Measurements from ENCODE around the gene GALE.
"Not testable (repeated sequence)": the region's sequence is repeated elsewhere in the genome, so short reads cannot be mapped to it uniquely, and the experiment has no call there.

GALE gene

DNA sequence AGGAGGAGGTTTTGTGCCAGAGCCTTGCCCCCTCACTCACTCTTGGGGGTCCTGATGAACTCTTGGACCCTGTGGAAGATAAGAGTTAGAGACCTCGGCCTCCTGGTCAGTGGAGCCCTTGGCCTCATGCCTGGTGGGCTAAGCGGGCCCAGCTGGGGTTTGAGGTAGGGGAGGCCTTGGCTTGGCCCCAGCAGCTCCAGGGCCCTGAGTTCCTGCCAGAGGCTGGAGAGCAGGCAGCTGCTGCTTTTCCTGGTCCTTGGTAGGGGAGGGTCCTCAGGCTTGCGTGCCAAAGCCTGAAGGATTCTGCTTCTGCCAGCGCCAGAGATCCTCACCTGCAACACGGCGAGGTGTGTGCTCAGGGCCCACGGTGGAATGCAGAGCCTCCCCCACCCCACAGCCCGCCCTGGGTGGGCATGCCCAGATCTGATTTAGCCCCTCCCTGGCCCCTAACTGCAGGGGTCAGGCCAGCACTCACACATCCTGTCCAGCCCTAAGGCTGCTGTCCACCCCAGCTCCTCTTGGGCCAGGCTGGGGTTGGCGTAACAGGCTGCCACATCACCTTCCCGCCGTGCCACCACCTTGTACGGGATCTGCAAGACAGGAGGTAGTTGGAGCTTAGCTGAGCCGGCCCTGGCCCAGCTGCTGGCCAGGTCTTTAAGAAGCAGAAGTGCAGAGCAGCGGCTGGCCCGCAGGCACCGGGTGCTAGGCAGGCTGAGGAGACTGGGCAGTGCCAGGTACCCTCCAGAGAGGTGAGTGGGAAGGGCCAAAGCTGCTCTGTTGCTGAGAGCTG lies 4.7 kb downstream of the GALE start:
- Histone ChIP-seq H3K9ac (ENCODE audit: low read depth, low read length, poor library complexity) (no peak overlapping the region), H3K23ac (ENCODE audit: low read depth, low read length, poor library complexity) (no peak overlapping the region), H4K91ac (ENCODE audit: low read depth, low read length, poor library complexity) (no peak overlapping the region), H2BK12ac (ENCODE audit: low read length) (no peak overlapping the region), H3K4ac (ENCODE audit: low read length) (no peak overlapping the region), H2AFZ (ENCODE audit: low read length) (no peak overlapping the region), H3K9me3 (replicated peaks in 1 of 2; ENCODE audit: control insufficient read depth in 2 of 2, insufficient read depth in 1 of 2, low read depth in 1 of 2, low read length in 2 of 2) (no peaks in the 10 kb centered on the region), H2BK15ac (ENCODE audit: low read length) (no peak overlapping the region), H3K79me1 (ENCODE audit: low read depth, low read length) (peaks cover 23% of the 10 kb centered on the region), H2AK5ac (ENCODE audit: low read depth, low read length) (no peak overlapping the region), H3K18ac (ENCODE audit: low read length) (no peak overlapping the region), H3K27me3 (ENCODE audit: control insufficient read depth in 3 of 3, insufficient read depth in 3 of 3, low read depth in 1 of 3, low read length in 3 of 3) (no peaks in the 10 kb centered on the region), H2BK5ac (ENCODE audit: low read length) (no peak overlapping the region), H3K4me1 (ENCODE audit: control insufficient read depth in 2 of 2, insufficient read depth in 1 of 2, low read depth in 1 of 2, low read length in 2 of 2) (peaks cover 9 to 22% of the 10 kb centered on the region in 2 donors), H3K27ac (replicated peaks; ENCODE audit: low read length) (no peak overlapping the region), H3K4me2 (ENCODE audit: insufficient read depth, low read length, poor library complexity, severe bottlenecking) (no peak overlapping the region), H2BK120ac (ENCODE audit: low read depth, low read length) (no peak overlapping the region), H4K8ac (ENCODE audit: low read depth, low read length) (no peak overlapping the region), H3K14ac (ENCODE audit: low read length) (no peak overlapping the region), H3K36me3 (replicated peaks in 1 of 2; ENCODE audit: control insufficient read depth in 2 of 2, insufficient read depth in 2 of 2, low read length in 2 of 2) (peaks cover 33 to 58% of the 10 kb centered on the region in 2 donors), H3K4me3 (ENCODE audit: low read length in 2 of 2) (no peak overlapping the region)
- DNase-seq (ENCODE audit: low spot score) = no peak
- whole genome bisulfite sequencing, 2 donors (ENCODE audit: extremely low coverage in 2 of 2, insufficient read length in 2 of 2, insufficient replicate concordance in 1 of 2) = no CpG with 5 or more reads among the region's 16 CpGs

DNA sequence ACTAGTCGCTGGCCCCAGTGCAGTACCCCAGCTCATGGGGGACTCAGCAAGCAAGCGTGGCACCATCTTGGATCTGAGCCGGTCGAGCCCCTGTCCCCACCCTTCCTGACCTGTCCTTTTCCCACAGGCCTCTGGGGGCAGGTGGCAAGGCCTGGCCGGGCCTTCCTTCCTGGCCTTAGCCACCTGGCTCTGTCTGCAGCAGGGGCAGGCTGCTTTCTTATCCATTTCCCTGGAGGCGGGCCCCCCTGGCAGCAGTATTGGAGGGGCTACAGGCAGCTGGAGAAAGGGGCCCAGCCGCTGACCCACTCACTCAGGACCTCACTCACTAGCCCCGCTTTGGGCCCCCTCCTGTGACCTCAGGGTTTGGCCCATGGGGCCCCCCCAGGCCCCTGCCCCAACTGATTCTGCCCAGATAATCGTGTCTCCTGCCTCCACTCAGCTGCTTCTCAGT lies 5.8 kb downstream of the GALE start:
- Histone ChIP-seq H3K23ac (ENCODE audit: low read depth, low read length, poor library complexity) (peak overlapping the region; percentile 43), H3K36me3 (replicated peaks in 1 of 2; ENCODE audit: control insufficient read depth in 2 of 2, insufficient read depth in 2 of 2, low read length in 2 of 2) (peaks cover 33 to 58% of the 10 kb centered on the region in 2 donors), H3K4me1 (ENCODE audit: control insufficient read depth in 2 of 2, insufficient read depth in 1 of 2, low read depth in 1 of 2, low read length in 2 of 2) (peaks cover 9 to 26% of the 10 kb centered on the region in 2 donors), H3K79me1 (ENCODE audit: low read depth, low read length) (peaks cover 23% of the 10 kb centered on the region)
- not testable (repeated sequence) for H4K91ac ChIP-seq (ENCODE audit: low read depth, low read length, poor library complexity); H4K8ac ChIP-seq (ENCODE audit: low read depth, low read length); H2BK12ac ChIP-seq (ENCODE audit: low read length); DNase-seq (ENCODE audit: low spot score); H2BK15ac ChIP-seq (ENCODE audit: low read length); H2BK120ac ChIP-seq (ENCODE audit: low read depth, low read length); H3K9ac ChIP-seq (ENCODE audit: low read depth, low read length, poor library complexity); H3K27ac ChIP-seq (replicated peaks; ENCODE audit: low read length); H3K18ac ChIP-seq (ENCODE audit: low read length); H3K4me2 ChIP-seq (ENCODE audit: insufficient read depth, low read length, poor library complexity, severe bottlenecking); H3K4ac ChIP-seq (ENCODE audit: low read length); H3K27me3 ChIP-seq (ENCODE audit: control insufficient read depth in 3 of 3, insufficient read depth in 3 of 3, low read depth in 1 of 3, low read length in 3 of 3); H2AFZ ChIP-seq (ENCODE audit: low read length); H3K4me3 ChIP-seq (ENCODE audit: low read length in 2 of 2); H3K14ac ChIP-seq (ENCODE audit: low read length); H3K9me3 ChIP-seq (replicated peaks in 1 of 2; ENCODE audit: control insufficient read depth in 2 of 2, insufficient read depth in 1 of 2, low read depth in 1 of 2, low read length in 2 of 2); H2BK5ac ChIP-seq (ENCODE audit: low read length); H2AK5ac ChIP-seq (ENCODE audit: low read depth, low read length)
- WGBS, 2 donors (ENCODE audit: extremely low coverage in 2 of 2, insufficient read length in 2 of 2, insufficient replicate concordance in 1 of 2) = no CpG with 5 or more reads among the region's 9 CpGs

DNA sequence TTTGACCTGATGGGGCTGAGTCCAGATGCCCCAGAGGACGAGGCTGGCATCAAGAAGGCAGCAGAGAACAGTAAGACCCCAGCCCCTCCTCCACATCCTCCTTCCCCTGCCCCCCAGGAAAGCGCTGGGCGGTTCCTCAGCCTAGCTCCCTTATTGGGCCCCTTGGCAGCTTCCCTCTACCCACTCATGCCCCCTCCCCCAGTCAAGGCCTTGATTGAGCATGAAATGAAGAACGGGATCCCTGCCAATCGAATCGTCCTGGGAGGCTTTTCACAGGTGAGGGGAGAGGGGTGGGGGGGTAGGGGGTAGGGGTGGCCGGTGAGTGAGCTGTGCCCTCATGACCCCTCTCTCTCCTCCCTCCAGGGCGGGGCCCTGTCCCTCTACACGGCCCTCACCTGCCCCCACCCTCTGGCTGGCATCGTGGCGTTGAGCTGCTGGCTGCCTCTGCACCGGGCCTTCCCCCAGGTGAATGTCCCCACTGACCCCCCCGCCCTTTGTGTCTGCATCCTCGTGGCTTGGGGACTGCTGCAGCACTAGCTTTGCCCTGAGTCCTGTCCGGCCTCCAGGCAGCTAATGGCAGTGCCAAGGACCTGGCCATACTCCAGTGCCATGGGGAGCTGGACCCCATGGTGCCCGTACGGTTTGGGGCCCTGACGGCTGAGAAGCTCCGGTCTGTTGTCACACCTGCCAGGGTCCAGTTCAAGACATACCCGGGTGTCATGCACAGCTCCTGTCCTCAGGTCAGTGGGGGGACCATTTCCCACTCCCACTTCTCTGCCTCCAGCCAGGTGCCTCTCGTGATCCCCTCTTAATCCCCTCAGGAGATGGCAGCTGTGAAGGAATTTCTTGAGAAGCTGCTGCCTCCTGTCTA lies 6.5 kb downstream of the GALE start:
- H3K27me3 ChIP-seq (ENCODE audit: control insufficient read depth in 3 of 3, insufficient read depth in 3 of 3, low read depth in 1 of 3, low read length in 3 of 3) = no peaks in the 10 kb centered on the region
- no CpG with 5 or more reads among the region's 21 CpGs for WGBS, 2 donors (ENCODE audit: extremely low coverage in 2 of 2, insufficient read length in 2 of 2, insufficient replicate concordance in 1 of 2)
- H3K4me3 ChIP-seq (ENCODE audit: low read length in 2 of 2) = no peak overlapping the region
- peaks cover 33 to 58% of the 10 kb centered on the region in 2 donors for H3K36me3 ChIP-seq (replicated peaks in 1 of 2; ENCODE audit: control insufficient read depth in 2 of 2, insufficient read depth in 2 of 2, low read length in 2 of 2)
- no peak overlapping the region for H4K8ac ChIP-seq (ENCODE audit: low read depth, low read length)
- no peak for DNase-seq (ENCODE audit: low spot score)
- no peak overlapping the region for H2BK120ac ChIP-seq (ENCODE audit: low read depth, low read length)
- peak overlapping the region; percentile 43 for H3K23ac ChIP-seq (ENCODE audit: low read depth, low read length, poor library complexity)
- no peaks in the 10 kb centered on the region for H3K9me3 ChIP-seq (replicated peaks in 1 of 2; ENCODE audit: control insufficient read depth in 2 of 2, insufficient read depth in 1 of 2, low read depth in 1 of 2, low read length in 2 of 2)
- H2AFZ ChIP-seq (ENCODE audit: low read length) = no peak overlapping the region
- H3K4ac ChIP-seq (ENCODE audit: low read length) = no peak overlapping the region
- no peak overlapping the region for H3K4me2 ChIP-seq (ENCODE audit: insufficient read depth, low read length, poor library complexity, severe bottlenecking)
- no peak overlapping the region for H3K18ac ChIP-seq (ENCODE audit: low read length)
- no peak overlapping the region for H2BK5ac ChIP-seq (ENCODE audit: low read length)
- H2AK5ac ChIP-seq (ENCODE audit: low read depth, low read length) = no peak overlapping the region
- H2BK15ac ChIP-seq (ENCODE audit: low read length) = no peak overlapping the region
- no peak overlapping the region for H3K14ac ChIP-seq (ENCODE audit: low read length)
- no peak overlapping the region for H3K9ac ChIP-seq (ENCODE audit: low read depth, low read length, poor library complexity)
- no peak overlapping the region for H3K27ac ChIP-seq (replicated peaks; ENCODE audit: low read length)
- peaks cover 5 to 19% of the 10 kb centered on the region in 2 donors for H3K4me1 ChIP-seq (ENCODE audit: control insufficient read depth in 2 of 2, insufficient read depth in 1 of 2, low read depth in 1 of 2, low read length in 2 of 2)
- peaks cover 23% of the 10 kb centered on the region for H3K79me1 ChIP-seq (ENCODE audit: low read depth, low read length)
- H2BK12ac ChIP-seq (ENCODE audit: low read length) = no peak overlapping the region
- H4K91ac ChIP-seq (ENCODE audit: low read depth, low read length, poor library complexity) = no peak overlapping the region

Data from neuronal stem cell (in vitro differentiated cells).